Liver (tissue), 3 donors: ENCODE data around the gene ATF2.

Experiments
- CTCF ChIP-seq: fragments of 150-350 bp; IDR thresholded peaks from 2 replicates; pipeline ENCODE4 v1.5.1; 2017; ENCODE audit warnings: improper control_type of control experiment, low read depth, low read length; ENCODE audit not compliant: missing input control
- FOXA1 ChIP-seq: IDR thresholded peaks from 2 replicates; pipeline ENCODE4 v1.6.1; 2016; ENCODE audit warnings: antibody characterized with exemption
- GABPA ChIP-seq, 2 donors: IDR thresholded peaks in 1 of 2; conservative IDR thresholded peaks in 1 of 2; 2 replicates each; pipeline ENCODE4 v1.6.1; 2016; ENCODE audit warnings: antibody characterized with exemption in 2 of 2, mild to moderate bottlenecking in 1 of 2, moderate library complexity in 1 of 2
- MAX ChIP-seq: IDR thresholded peaks from 2 replicates; pipeline ENCODE4 v1.6.1; 2016; ENCODE audit warnings: antibody characterized with exemption
- RAD21 ChIP-seq, 2 donors: IDR thresholded peaks; 2 replicates each; pipeline ENCODE4 v1.6.1; 2016; ENCODE audit warnings: antibody characterized with exemption in 2 of 2, mild to moderate bottlenecking in 2 of 2
- REST ChIP-seq: IDR thresholded peaks from 2 replicates; pipeline ENCODE4 v1.6.1; 2016; ENCODE audit warnings: antibody characterized with exemption, mild to moderate bottlenecking
- TAF1 ChIP-seq: conservative IDR thresholded peaks from 2 replicates; pipeline ENCODE4 v1.6.1; 2016; ENCODE audit warnings: antibody characterized with exemption, mild to moderate bottlenecking
- YY1 ChIP-seq: IDR thresholded peaks from 2 replicates; pipeline ENCODE4 v1.6.1; 2016; ENCODE audit warnings: antibody characterized with exemption, mild to moderate bottlenecking
- donor health status: healthy.
- donor health status: healthy.

- no peak for TF ChIP-seq REST
- no peak for TF ChIP-seq CTCF
- TF ChIP-seq FOXA1: no peak
- TF ChIP-seq TAF1: no peak
- no peak for TF ChIP-seq GABPA (IDR thresholded peaks at IDR 0.05 in 1 of 2, conservative IDR thresholded peaks at IDR 0.05 in 1 of 2)
- no peak for TF ChIP-seq MAX
- no peak for TF ChIP-seq RAD21 (IDR thresholded peaks at IDR 0.05)
- no peak for TF ChIP-seq YY1
Measured at GRCh38 chr2:175034716-175035115, 133.3 kb downstream of the ATF2 start.
